NCI-H2107 treated with DMSO at 0.1 percent for 48 hours (cell line): ENCODE measurements around the gene C10orf143.

ENCODE experiments used
- DNase-seq: peaks from one replicate; lab custom pipeline; 2025; ENCODE audit not compliant: unreplicated experiment; lab: John Stamatoyannopoulos, UW

Gene C10orf143

GRCh38 chr10:130061760-130062159, 48.9 kb downstream of the C10orf143 start:
- DNase-seq: no peak

GRCh38 chr10:130054021-130054420, 56.6 kb downstream of the C10orf143 start:
- no peak for DNase-seq

GRCh38 chr10:130053561-130053960, 57.1 kb downstream of the C10orf143 start:
- DNase-seq: no peak

- no peak for DNase-seq
Observed at GRCh38 chr10:130052193-130052592, 58.4 kb downstream of the C10orf143 start.

GRCh38 chr10:130050721-130051120, 59.9 kb downstream of the C10orf143 start:
- no peak for DNase-seq

GRCh38 chr10:130049987-130050386, 60.6 kb downstream of the C10orf143 start:
- no peak for DNase-seq

- no peak for DNase-seq
Observed at GRCh38 chr10:130049244-130049643, 61.4 kb downstream of the C10orf143 start.

GRCh38 chr10:130048081-130048480, 62.5 kb downstream of the C10orf143 start:
- no peak for DNase-seq

- no peak for DNase-seq
Observed at GRCh38 chr10:130047336-130047735, 63.3 kb downstream of the C10orf143 start.

- DNase-seq: no peak
Observed at GRCh38 chr10:130046591-130046990, 64.0 kb downstream of the C10orf143 start.

- no peak for DNase-seq
Observed at GRCh38 chr10:130045801-130046321, 64.8 kb downstream of the C10orf143 start.

- no peak for DNase-seq
Observed at GRCh38 chr10:130045091-130045652, 65.5 kb downstream of the C10orf143 start.

GRCh38 chr10:130044067-130045061, 66.3 kb downstream of the C10orf143 start:
- DNase-seq: no peak

GRCh38 chr10:130043491-130043890, 67.1 kb downstream of the C10orf143 start:
- no peak for DNase-seq

GRCh38 chr10:130042381-130042780, 68.2 kb downstream of the C10orf143 start:
- no peak for DNase-seq

GRCh38 chr10:130041451-130042371, 68.9 kb downstream of the C10orf143 start:
- no peak for DNase-seq

- no peak for DNase-seq
Observed at GRCh38 chr10:130040817-130041330, 69.8 kb downstream of the C10orf143 start.

- DNase-seq: no peak
Observed at GRCh38 chr10:130040351-130040750, 70.3 kb downstream of the C10orf143 start.

- DNase-seq: no peak
Observed at GRCh38 chr10:130039141-130039540, 71.5 kb downstream of the C10orf143 start.

- no peak for DNase-seq
Observed at GRCh38 chr10:130038611-130039109, 72.0 kb downstream of the C10orf143 start.
